Measurements from ENCODE around the gene TPGS1. TPM values are rescaled to one million over a fixed set of nuclear protein-coding genes. Genes with fewer than 3 reads are reported as not detected.

Gene TPGS1
- total RNA-seq, 1 donor from 2014 or later = 74.0 TPM

DNA sequence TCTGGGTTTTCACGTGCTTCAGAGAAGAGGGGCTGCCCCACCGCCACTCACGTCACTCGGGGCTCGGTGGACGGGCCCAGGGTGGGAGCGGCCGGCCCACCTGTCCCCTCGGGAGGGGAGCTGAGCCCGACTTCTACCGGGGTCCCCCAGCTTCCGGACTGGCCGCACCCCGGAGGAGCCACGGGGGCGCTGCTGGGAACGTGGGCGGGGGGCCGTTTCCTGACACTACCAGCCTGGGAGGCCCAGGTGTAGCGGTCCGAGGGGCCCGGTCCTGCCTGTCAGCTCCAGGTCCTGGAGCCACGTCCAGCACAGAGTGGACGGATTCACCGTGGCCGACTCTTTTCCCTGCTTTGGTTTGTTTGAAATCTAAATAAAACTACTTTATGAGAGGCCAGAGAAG, 34.4 kb downstream of the TPGS1 start:
- no peak for DNase-seq

DNA sequence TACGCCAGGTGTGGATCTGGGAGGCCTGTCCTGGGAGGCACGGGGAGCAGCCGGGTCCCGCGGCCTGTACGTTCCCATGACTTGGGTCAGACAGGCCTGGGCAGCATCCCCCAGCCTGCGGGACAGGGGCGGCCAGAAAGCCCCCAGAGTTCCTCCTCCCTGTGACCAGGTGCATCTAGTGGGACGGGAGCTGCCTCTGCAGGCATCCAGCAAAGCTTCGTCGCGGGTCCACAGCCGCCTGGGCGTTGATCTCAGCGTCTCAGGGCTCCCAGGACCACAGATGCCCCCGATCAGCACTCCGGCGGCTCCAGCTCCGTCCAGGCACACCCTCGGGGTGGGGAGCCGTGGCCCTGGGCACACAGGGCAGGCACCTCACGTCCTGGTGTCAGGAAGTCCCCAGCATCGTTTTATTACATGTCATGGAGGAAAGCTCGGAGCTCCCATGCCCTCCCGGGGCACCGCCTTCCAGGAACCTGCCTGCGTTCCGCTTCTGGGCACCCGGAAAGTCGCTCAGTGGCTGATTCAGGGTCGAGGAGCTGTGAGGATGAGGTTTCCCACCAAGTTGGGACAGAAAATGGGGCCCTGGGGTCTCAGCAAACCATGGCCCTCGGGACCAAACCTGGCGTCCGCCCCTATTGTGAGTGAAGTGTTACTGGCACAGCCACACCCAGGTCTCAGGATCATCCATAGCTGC, 35.0 kb downstream of the TPGS1 start:
- DNase-seq = no peak

DNA sequence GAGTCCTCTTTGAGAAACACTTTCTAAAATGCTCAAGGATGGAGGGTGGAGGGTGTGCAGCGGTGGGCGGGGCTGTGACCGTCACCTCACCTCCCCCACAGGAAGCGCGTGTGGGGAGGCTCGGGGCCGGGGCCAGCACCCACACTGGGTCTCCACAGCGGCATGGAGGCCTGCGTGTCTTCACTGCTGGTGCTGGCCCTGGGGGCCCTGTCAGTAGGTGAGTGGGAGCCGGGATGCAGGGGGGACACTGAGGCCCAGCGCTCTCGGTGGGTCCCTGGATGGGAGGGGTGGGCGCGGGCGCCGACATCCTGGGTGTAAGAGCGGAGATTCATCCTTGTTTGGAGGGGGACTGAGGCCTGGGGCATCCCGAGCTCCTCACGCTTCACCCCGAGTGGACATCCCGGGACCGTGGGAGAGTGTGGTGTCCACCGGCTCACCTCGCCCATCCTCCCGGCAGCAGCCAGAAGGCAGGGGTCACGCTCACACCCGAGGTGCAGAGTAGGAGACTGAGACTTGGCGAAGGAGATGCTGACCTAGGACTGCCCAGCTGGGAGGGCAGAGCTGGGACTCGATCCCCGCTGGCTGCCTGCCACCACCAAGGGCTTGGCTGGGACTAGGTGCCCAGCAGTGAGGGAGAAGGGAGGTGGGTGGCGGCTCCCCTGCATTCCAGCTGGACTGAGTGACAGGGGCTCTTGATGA, 36.8 kb downstream of the TPGS1 start, which contains the start of gene GZMM:
Gene GZMM, plus strand, starts transcription at position 144 of the 699 bp plus-strand sequence. Its CDS starts 19 bp downstream, at position 163.
- no peak for DNase-seq

DNA sequence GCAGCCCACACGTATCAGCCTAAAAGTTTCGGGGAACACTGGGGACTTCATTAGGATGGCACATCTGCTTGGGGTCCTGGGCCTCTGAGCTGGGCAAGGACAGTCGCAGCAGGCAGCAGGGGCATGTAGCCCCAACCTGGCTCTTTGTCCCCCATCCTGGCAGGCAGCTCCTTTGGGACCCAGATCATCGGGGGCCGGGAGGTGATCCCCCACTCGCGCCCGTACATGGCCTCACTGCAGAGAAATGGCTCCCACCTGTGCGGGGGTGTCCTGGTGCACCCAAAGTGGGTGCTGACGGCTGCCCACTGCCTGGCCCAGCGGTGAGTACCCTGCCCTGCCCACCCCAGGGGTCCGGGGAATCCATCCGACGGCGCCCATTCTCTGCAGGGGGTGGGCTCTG, 39.8 kb downstream of the TPGS1 start:
- no peak for DNase-seq

DNA sequence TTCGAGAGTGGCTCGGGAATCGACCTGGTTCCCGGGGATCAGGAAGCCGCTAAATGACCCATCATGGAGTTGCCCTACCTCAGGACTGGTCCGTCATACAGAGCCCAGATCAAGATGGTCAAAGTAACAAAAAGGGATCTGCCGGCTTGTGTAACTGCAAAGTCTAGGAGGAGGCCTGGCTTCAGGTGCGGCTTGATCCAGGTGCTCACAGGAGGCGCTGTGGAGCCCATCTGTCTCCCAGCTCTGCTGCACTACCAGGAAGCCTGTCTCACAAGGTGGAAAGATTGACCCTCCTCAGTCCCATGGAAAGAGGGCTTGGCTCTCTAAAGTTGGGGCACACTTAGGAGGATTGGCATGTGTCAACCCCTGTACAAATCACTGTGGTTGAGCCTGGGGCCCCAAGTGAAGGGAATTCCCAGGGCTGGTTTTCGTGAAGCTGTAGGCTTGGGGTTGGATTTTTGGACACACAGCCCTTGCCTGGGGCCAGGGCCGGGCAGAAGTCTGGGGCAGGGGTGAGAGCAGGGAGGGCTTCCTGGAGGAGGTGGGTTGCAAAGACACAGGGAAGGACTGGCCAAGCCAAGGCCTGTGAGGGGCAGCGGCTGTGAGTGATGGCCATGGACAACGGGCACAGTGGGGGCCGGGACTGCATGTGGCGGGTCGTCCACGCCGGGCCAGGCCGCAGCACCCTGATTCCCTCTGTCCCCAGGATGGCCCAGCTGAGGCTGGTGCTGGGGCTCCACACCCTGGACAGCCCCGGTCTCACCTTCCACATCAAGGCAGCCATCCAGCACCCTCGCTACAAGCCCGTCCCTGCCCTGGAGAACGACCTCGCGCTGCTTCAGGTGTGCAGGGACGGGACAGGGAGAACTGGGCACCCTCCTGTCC, 40.8 kb downstream of the TPGS1 start:
- DNase-seq = no peak

DNA sequence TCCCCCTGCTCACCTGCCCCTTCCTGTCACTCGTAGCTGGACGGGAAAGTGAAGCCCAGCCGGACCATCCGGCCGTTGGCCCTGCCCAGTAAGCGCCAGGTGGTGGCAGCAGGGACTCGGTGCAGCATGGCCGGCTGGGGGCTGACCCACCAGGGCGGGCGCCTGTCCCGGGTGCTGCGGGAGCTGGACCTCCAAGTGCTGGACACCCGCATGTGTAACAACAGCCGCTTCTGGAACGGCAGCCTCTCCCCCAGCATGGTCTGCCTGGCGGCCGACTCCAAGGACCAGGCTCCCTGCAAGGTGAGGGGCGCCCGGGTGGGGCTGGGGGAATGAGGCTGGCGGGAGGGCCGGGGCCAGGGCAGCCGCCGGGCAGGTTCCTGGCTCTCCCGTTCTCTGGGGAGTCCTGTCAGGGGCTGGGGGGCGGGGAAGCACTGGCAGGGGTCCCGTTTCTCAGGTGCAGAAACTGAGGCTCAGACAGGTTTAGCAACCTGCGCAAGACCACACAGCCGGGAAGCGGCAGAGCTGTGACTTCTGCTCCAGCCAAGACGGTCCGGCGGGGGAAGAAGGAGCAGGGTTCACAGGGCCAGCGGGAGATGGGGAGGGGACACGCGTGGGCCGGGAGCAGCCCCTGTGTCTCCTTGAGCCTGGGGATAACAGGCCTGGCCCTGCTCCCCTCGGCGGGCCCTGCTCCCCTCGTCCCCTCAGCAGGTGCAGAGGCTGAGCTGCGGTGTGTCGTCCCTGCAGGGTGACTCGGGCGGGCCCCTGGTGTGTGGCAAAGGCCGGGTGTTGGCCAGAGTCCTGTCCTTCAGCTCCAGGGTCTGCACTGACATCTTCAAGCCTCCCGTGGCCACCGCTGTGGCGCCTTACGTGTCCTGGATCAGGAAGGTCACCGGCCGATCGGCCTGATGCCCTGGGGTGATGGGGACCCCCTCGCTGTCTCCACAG, 41.9 kb downstream of the TPGS1 start:
- DNase-seq = no peak

DNA sequence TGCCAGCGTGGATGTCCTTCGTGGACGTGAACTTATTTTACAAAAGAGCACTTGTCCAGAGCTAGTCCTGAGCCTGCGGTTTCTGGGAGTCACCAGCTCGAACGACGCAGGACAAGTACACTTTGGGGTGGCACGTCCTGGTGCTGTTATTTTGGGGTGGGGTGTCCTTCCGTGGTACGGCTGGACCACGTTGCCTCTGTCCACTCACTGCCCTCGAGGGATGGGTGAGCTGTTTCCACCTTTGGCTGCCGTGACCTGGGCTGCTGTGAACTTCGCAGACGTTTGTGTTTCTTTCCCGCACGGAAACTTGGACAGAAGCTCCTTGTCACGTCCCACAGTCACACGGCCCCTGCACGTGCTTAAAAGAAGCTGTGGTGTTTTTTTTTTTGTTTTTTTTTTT, 47.5 kb downstream of the TPGS1 start:
- DNase-seq = no peak

DNA sequence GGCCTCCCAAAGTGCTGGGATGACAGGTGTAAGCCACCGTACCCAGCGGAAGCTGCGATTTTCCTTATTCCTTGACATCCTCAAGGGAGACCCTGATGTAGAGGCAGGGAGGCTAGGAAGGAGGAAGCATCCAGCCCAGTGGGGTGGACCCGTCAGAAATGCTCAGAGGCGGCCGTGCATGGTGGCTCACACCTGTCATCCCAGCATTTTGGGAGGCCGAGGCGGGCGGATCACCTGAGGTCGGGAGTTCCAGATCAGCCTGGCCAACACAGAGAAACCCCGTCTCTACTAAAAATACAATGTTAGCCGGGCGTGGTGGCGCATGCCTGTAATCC, 48.1 kb downstream of the TPGS1 start:
- DNase-seq = no peak

DNA sequence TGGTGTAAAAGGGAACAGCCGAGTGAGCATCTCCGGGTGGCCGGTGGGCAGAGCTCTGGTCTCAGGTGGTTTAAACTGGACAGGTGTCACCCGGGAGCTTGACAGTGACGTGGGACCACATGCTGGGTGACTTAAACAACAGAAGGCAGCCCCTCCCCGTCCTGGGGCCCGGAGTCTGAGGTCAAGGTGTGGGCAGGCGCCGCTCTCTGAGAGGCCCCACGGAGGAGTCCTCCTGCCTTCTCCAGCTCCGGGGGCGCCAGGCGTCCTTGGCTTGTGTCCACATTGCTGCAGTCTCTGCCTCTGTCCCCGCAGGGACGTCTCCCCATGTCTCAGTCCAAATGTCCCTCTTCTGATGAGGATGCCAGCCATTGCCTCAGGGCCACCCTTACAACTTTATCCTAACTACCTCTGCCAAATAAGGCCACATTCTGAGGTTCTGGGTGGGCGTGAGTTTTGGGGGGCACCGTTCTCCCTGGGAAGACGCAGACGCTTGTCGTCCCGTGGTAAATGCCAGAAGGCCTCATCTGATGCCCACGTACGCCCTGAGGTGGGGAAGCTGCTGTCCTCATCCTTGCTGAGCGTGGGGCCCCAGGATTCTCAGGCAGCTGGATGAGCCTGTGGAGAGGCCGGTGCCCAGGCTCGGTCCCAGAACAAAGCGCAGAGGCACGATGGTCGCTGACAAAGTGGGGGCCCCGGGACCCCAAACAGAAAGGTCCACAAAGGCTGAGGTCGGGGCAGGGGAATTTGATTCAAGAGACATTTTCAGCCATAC, 49.5 kb downstream of the TPGS1 start:
- DNase-seq = no peak

DNA sequence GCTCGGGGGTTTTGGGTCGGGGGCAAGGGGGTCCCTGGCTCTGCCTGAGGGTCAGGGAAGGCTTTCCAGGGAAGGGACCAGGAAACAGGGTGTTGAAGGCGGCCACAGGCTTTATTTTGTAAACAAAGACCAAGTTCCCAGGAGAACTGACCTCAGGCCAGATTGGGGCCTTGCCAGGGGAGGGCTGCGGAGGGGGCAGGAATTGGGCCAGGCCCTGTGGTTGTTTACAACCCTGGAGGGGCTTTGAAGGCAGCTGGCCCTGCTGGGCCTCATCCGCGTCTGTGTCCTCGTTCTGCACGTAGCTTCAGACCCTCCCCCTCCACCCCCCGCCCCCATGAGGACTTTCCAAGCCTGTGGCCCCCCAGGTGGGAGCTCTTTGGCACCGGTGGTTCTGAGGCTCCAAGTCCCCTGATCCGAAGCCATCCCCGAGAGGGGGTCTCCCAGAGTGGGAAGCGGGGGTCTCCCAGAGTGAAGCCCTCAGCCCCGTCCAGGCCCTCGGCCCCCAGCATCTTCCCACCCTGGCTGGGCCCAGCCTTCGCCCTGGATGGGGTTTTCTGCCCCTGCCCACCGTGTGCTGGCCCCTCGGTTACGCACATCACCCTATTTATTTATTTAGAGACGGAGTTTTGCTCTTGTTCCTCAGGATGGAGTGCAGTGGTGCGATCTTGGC, 51.6 kb downstream of the TPGS1 start:
- no peak for DNase-seq

DNA sequence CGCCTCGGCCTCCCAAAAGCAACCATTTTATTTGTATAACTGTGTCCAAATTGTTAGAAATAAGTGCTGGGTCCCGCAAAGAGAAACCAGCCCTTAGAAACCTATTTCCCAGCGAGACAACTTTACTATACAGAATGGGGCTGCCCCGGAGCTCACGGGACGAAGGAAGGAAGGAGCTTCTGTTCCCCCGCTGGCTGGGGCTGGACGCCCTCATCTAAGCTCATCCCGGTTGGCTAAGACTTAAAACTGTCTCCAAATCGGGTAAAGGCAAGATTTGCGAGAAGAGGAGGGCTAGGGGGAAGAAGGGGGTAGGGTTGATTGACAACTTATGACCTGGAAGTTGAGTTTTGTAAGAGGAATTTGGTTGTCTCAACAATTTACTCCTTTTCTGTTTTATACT, 52.8 kb downstream of the TPGS1 start:
- no peak for DNase-seq

DNA sequence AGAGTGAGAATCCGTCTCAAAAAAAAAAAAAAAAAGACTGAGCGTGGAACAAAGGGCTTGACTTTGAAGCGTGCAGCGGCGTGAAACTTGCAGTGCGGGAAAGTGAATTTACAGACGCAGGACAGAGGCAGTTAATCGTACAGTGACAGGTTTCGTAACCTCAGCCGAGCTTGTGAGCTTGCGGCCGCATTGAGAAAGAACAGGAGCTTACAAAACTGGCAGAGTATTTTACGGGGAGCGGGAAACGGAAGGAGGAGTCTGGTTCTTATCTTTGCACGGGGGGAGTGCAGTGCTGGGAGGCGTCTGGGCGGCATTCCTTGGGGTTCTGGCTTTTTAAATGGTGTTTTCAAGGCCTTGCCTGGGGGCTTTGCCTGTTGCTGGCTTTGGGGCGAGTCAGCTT, 59.1 kb downstream of the TPGS1 start:
- DNase-seq = no peak

DNA sequence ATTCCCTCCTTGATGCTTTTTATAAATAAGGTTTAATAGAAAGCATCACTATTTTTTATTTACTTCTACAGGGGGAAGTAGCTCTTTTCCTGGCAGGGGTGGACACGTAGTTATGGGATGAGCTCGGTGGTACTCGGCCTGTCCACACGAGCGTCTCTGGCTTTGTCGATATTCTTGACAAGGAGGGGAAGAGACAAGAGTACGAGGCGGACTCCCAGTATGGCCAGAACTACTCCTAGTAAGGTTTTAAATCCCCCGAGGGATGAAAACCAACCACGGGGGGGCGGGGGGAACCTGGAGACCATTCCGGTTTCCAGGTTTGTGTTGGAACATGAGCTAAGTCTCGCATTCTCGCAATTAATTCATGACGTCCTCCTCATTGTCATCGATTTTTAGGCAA, 59.5 kb downstream of the TPGS1 start:
- DNase-seq = no peak

DNA sequence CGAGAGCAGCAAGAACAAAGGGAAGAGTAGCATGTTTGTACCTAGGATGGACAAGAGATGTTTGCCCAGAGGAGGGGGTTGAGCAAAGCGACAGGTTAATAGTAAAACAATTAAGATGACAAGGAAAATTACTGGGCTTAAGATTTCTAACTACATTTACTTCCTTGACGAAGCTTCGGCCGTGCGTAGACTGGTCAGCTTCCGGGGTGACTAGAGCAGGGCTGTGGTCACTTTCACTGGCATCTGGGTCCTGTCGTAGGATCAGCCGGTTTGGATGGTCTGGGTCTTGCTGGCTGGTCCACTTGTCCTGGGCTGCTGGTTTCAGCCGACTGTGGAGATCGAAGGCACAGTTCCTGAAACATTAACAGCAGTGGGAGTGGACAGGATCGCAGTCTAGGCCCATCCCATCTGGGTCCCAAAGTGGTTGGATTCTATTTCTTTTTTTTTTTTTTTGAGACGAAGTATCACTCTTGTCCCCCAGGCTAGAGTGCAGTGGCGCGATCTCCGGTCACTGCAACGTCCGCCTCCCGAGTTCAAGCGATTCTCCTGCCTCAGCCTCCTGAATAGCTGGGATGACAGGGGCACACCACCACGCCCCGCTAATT, 60.1 kb downstream of the TPGS1 start:
- no peak for DNase-seq

Other genes starting within 250 kb of the TPGS1 start
- gene PLPP2, start 216.1 kb upstream of the TPGS1 start, total RNA-seq = 14.3 and 25.8 TPM in 2 replicates
- gene MIER2, start 162.7 kb upstream of the TPGS1 start, total RNA-seq = 16.5 and 29.0 TPM in 2 replicates
- 1.9 and 5.9 TPM in 2 replicates for gene C2CD4C, start 98.3 kb upstream of the TPGS1 start, total RNA-seq
- 8.3 and 11.3 TPM in 2 replicates for gene SHC2, start 46.5 kb upstream of the TPGS1 start, total RNA-seq
- 0.09 and 0.34 TPM in 2 replicates for gene MADCAM1, start 11.0 kb upstream of the TPGS1 start, total RNA-seq
- gene CDC34, start 24.3 kb downstream of the TPGS1 start, total RNA-seq = 111 and 112 TPM in 2 replicates
- not detected in 2 replicates for gene GZMM, start 36.6 kb downstream of the TPGS1 start, total RNA-seq
- gene BSG, start 65.1 kb downstream of the TPGS1 start, total RNA-seq = 356 and 480 TPM in 2 replicates
- gene HCN2, start 82.4 kb downstream of the TPGS1 start, total RNA-seq = 0.34 and 0.70 TPM in 2 replicates
- 29.1 and 37.6 TPM in 2 replicates for gene POLRMT, start 126.0 kb downstream of the TPGS1 start, total RNA-seq
- not detected in 2 replicates for gene FGF22, start 132.4 kb downstream of the TPGS1 start, total RNA-seq
- 25.0 and 38.8 TPM in 2 replicates for gene RNF126, start 155.7 kb downstream of the TPGS1 start, total RNA-seq
- gene FSTL3, start 168.9 kb downstream of the TPGS1 start, total RNA-seq = 7.1 and 8.8 TPM in 2 replicates
- gene PRSS57, start 188.0 kb downstream of the TPGS1 start, total RNA-seq = not detected in 2 replicates
- gene PALM, start 201.4 kb downstream of the TPGS1 start, total RNA-seq = 56.3 and 109 TPM in 2 replicates
- 0.05 TPM in 1 of 2 replicates, not detected in the other for gene MISP, start 243.6 kb downstream of the TPGS1 start, total RNA-seq

All from dermis blood vessel endothelial cell (primary cell).